Stimulated activated CD8-positive, alpha-beta memory T cell treated with anti-CD3 and anti-CD28 coated beads, Interleukin-12 subunit alpha, Interleukin-12 subunit beta, amount 100 ng/mL, for 24 hours (primary cell): ENCODE measurements around the gene CNTNAP3.
"Not testable (repeated sequence)": the region's sequence is repeated elsewhere in the genome, so short reads cannot be mapped to it uniquely, and the experiment has no call there.

Source experiments
- DNase-seq: peaks from one replicate; pipeline ENCODE4 v3.0.0-alpha.2; 2020; ENCODE audit errors: extremely low read depth

Gene CNTNAP3

GRCh38 chr9:39287980-39288379 lies at the start of gene CNTNAP3:
Gene CNTNAP3, minus strand, starts transcription at chr9:39288167. Its CDS starts 103 bp downstream, at chr9:39288064.
- not testable (repeated sequence) for DNase-seq

- DNase-seq = not testable (repeated sequence)
Measured at GRCh38 chr9:39279995-39280394, 8.0 kb downstream of the CNTNAP3 start.

GRCh38 chr9:39242513-39242912 lies 45.5 kb downstream of the CNTNAP3 start:
- DNase-seq = not testable (repeated sequence)

- not testable (repeated sequence) for DNase-seq
Measured at GRCh38 chr9:39232130-39232991, 55.6 kb downstream of the CNTNAP3 start.

- DNase-seq = not testable (repeated sequence)
Measured at GRCh38 chr9:39215976-39216375, 72.0 kb downstream of the CNTNAP3 start.

GRCh38 chr9:39209773-39210172 lies 78.2 kb downstream of the CNTNAP3 start:
- not testable (repeated sequence) for DNase-seq

GRCh38 chr9:39206643-39207042 lies 81.3 kb downstream of the CNTNAP3 start:
- not testable (repeated sequence) for DNase-seq

- not testable (repeated sequence) for DNase-seq
Measured at GRCh38 chr9:39205842-39206241, 82.1 kb downstream of the CNTNAP3 start.

- not testable (repeated sequence) for DNase-seq
Measured at GRCh38 chr9:39200412-39200811, 87.6 kb downstream of the CNTNAP3 start.

GRCh38 chr9:39198000-39198709 lies 89.8 kb downstream of the CNTNAP3 start:
- DNase-seq = not testable (repeated sequence)

- DNase-seq = not testable (repeated sequence)
Measured at GRCh38 chr9:39171370-39171769, 116.6 kb downstream of the CNTNAP3 start.

GRCh38 chr9:39157714-39158113 lies 130.3 kb downstream of the CNTNAP3 start:
- DNase-seq = not testable (repeated sequence)

- DNase-seq = not testable (repeated sequence)
Measured at GRCh38 chr9:39132826-39133552, 155.0 kb downstream of the CNTNAP3 start.

GRCh38 chr9:39121401-39121800 lies 166.6 kb downstream of the CNTNAP3 start:
- not testable (repeated sequence) for DNase-seq

- not testable (repeated sequence) for DNase-seq
Measured at GRCh38 chr9:39111746-39112145, 176.2 kb downstream of the CNTNAP3 start.

GRCh38 chr9:39108145-39108544 lies 179.8 kb downstream of the CNTNAP3 start:
- DNase-seq = no peak

- not testable (repeated sequence) for DNase-seq
Measured at GRCh38 chr9:39097208-39097607, 190.8 kb downstream of the CNTNAP3 start.

- not testable (repeated sequence) for DNase-seq
Measured at GRCh38 chr9:39085311-39085710, 202.7 kb downstream of the CNTNAP3 start.

GRCh38 chr9:39082574-39082973 lies 205.4 kb downstream of the CNTNAP3 start:
- not testable (repeated sequence) for DNase-seq

GRCh38 chr9:39080081-39080480 lies 207.9 kb downstream of the CNTNAP3 start:
- DNase-seq = not testable (repeated sequence)

- not testable (repeated sequence) for DNase-seq
Measured at GRCh38 chr9:39078621-39079256, 209.2 kb downstream of the CNTNAP3 start.
